OCI-LY7 (cell line): ENCODE measurements around the gene HTR1D. TPM values are rescaled to one million over a fixed set of nuclear protein-coding genes. Genes with fewer than 3 reads are reported as not detected.

Experiments
- BruUV-seq: library from RNA; stranded (reverse); fragments of 400-500 nt; replicated peaks from 2 replicates; lab custom pipeline; 2021; lab: Mats Ljungman, UMichigan
- CTCF ChIA-PET: fragments of 300-600 bp; sonication (Branson Sonifier 250); formaldehyde crosslinking; loops from one replicate; lab custom pipeline; 2022; ENCODE audit warnings: antibody characterized with exemption; ENCODE audit not compliant: unreplicated experiment; lab: Charles Lee
- POLR2A ChIA-PET: fragments of 300-600 bp; sonication (Branson Sonifier 250); formaldehyde crosslinking; loops from one replicate; lab custom pipeline; 2022; ENCODE audit warnings: antibody characterized with exemption; lab: Charles Lee
- DNase-seq: peaks from one replicate; pipeline ENCODE4 v3.0.0-alpha.2; 2015; ENCODE audit warnings: low spot score
- H2AFZ ChIP-seq: fragments of 200-600 bp; sonication (generic), shearing (Covaris generic); 2 replicates; pipeline ENCODE4 v1.6.1; 2014; ENCODE audit warnings: mild to moderate bottlenecking, antibody characterized with exemption, low read length, moderate library complexity
- H3K27ac ChIP-seq: fragments of 200-600 bp; sonication (generic); 2 replicates; pipeline ENCODE4 v1.5.1; 2014; ENCODE audit warnings: mixed run types, low read depth, mild to moderate bottlenecking, moderate library complexity, low read length, inconsistent platforms; ENCODE audit not compliant: poor library complexity, severe bottlenecking
- H3K36me3 ChIP-seq: fragments of 200-600 bp; sonication (generic); 2 replicates; pipeline ENCODE4 v1.6.1; 2014; ENCODE audit warnings: mild to moderate bottlenecking, antibody characterized with exemption, low read length, moderate library complexity, mixed read lengths; ENCODE audit not compliant: insufficient read depth
- H3K4me1 ChIP-seq: fragments of 200-600 bp; sonication (generic); 2 replicates; pipeline ENCODE4 v1.5.1; 2014; ENCODE audit warnings: mild to moderate bottlenecking, low read length; ENCODE audit not compliant: insufficient read depth, poor library complexity, severe bottlenecking
- H3K4me2 ChIP-seq: fragments of 200-600 bp; sonication (generic); 2 replicates; pipeline ENCODE4 v1.6.1; 2014; ENCODE audit warnings: mild to moderate bottlenecking, low read length
- H3K4me3 ChIP-seq: fragments of 200-600 bp; sonication (generic); 2 replicates; pipeline ENCODE4 v1.5.1; 2014; ENCODE audit warnings: mild to moderate bottlenecking, low read depth, low read length; ENCODE audit not compliant: poor library complexity, severe bottlenecking
- H3K79me2 ChIP-seq: fragments of 200-600 bp; sonication (generic); 2 replicates; pipeline ENCODE4 v1.6.1; 2016; ENCODE audit warnings: low read depth, mild to moderate bottlenecking, low read length, moderate library complexity, mixed read lengths; ENCODE audit not compliant: insufficient read depth
- H3K9me2 ChIP-seq: fragments of 200-600 bp; sonication (generic); 2 replicates; pipeline ENCODE4 v1.6.1; 2016; ENCODE audit warnings: mild to moderate bottlenecking, low read length, mixed read lengths; ENCODE audit not compliant: insufficient read depth
- H3K9me3 ChIP-seq: fragments of 200-600 bp; sonication (generic); 2 replicates; pipeline ENCODE4 v1.6.1; 2014; ENCODE audit warnings: mild to moderate bottlenecking, mixed run types, low read length, mixed read lengths
- H4K20me1 ChIP-seq: fragments of 200-600 bp; sonication (generic); 2 replicates; pipeline ENCODE4 v1.6.1; 2014; ENCODE audit warnings: mild to moderate bottlenecking, antibody characterized with exemption, low read length, moderate library complexity, mixed read lengths; ENCODE audit not compliant: insufficient read depth
- CTCF ChIP-seq: fragments of 200-600 bp; sonication (generic); conservative IDR thresholded peaks from 2 replicates; pipeline ENCODE4 v1.5.1; 2014; ENCODE audit warnings: mild to moderate bottlenecking, antibody characterized with exemption, low read length, moderate library complexity, mixed read lengths
- EZH2phosphoT487 ChIP-seq: fragments of 200-600 bp; sonication (generic); IDR thresholded peaks from 2 replicates; pipeline ENCODE4 v1.6.1; 2018; ENCODE audit warnings: low read depth, borderline replicate concordance, mild to moderate bottlenecking, mixed run types, antibody characterized with exemption, low read length, moderate library complexity, mixed read lengths
- intact Hi-C: fragments of 100-400 bp; cut with micrococcal nuclease; formaldehyde crosslinking; loops from one replicate; pipeline ENCODE4 v1.10.0; 2022; ENCODE audit not compliant: unreplicated experiment
- total RNA-seq, 2 experiments: library from RNA; depleted of rRNA in 1 of 2; stranded (reverse); fragments of >200 nt in 1 of 2; shearing (Covaris generic) in 1 of 2; gene quantifications; 2 replicates each; pipeline ENCODE4 v1.2.3, GENCODE V29; 2014 to 2022

Gene HTR1D
- total RNA-seq, 2 experiments from 2014 or later = not detected

- Histone ChIP-seq H4K20me1 (peaks cover 13% of the 10 kb centered on the region), H3K9me3 (no peaks in the 10 kb centered on the region), H2AFZ (peak within 1 kb of the TSS; percentile 87), H3K27ac (peak within 1 kb of the TSS; percentile 55), H3K79me2 (peaks cover 36% of the 10 kb centered on the region), H3K4me2 (peak within 1 kb of the TSS; percentile 96), H3K4me3 (peak within 1 kb of the TSS; percentile 99), H3K36me3 (no peaks in the 10 kb centered on the region), H3K9me2 (no peaks in the 10 kb centered on the region), H3K4me1 (peaks cover 42% of the 10 kb centered on the region)
- ChIA-PET POLR2A (interaction anchor here (0.6 to 2.1 kb wide), 7 partner anchors 9 to 1227 kb away, joined by 3 to 5 read pairs (median 3); no protein-coding TSS in a partner anchor), CTCF (interaction anchor here (0.6 kb wide), 1 partner anchor 139 kb away, joined by 3 read pairs; no protein-coding TSS in a partner anchor)
- BruUV-seq = no TSS peak
- intact Hi-C loops = no loop called here
- no peak for TF ChIP-seq EZH2phosphoT487
- no peak for TF ChIP-seq CTCF
- peak; percentile 85 for DNase-seq
Observed at GRCh38 chr1:23168445-23169194, 48.7 kb downstream of the HTR1D start, which contains the start of gene LUZP1. LUZP1 (minus strand) TSS chr1:23168856.

DNA sequence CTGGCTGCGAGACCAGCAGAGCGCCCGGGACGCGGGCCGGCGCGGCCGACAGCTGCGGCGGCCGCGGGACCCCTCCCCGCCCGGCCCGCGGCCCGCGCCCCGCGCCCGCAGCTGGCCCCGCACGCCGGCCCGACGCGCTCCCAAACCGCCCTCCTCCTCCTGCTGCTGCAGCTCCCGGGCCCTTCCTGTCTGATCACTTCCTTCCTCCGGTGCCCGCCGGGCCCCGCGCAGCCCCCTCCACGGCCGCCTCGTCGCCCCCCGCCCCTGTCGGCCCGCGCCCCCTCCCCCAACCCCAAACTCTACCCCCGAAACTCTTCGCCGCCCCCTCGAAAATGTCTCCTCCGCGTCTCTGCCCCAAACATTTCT lies 49.2 kb downstream of the HTR1D start:
- intact Hi-C loops = no loop called here
- H3K4me2 ChIP-seq = peak overlapping the region; percentile 96

More for the DNA sequence above, 49.2 kb downstream of the HTR1D start:
- peaks cover 42% of the 10 kb centered on the region for H3K4me1 ChIP-seq
- no peaks in the 10 kb centered on the region for H3K9me3 ChIP-seq
- no peak for TF ChIP-seq CTCF
- peak overlapping the region; percentile 55 for H3K27ac ChIP-seq
- H3K9me2 ChIP-seq = no peaks in the 10 kb centered on the region
- no peaks in the 10 kb centered on the region for H3K36me3 ChIP-seq
- peak overlapping the region; percentile 99 for H3K4me3 ChIP-seq
- peaks cover 13% of the 10 kb centered on the region for H4K20me1 ChIP-seq
- peak overlapping the region; percentile 70; the same call in 1 of the 2 replicates for H2AFZ ChIP-seq
- DNase-seq = peak; percentile 57
- no TSS peak for BruUV-seq
- CTCF ChIA-PET = no interaction called here
- peaks cover 40% of the 10 kb centered on the region for H3K79me2 ChIP-seq
- POLR2A ChIA-PET = interaction anchor here (1.1 to 2.1 kb wide), 3 partner anchors 9 to 37 kb away, joined by 3 to 5 read pairs (median 4); no protein-coding TSS in a partner anchor
